Chondrocyte (in vitro differentiated cells): ENCODE data around the gene BRPF1. TPM values are rescaled to one million over a fixed set of nuclear protein-coding genes. Genes with fewer than 3 reads are reported as not detected.

Source experiments
- DNase-seq: peaks from one replicate; pipeline ENCODE4 v3.0.0; 2021; ENCODE audit warnings: mixed read lengths, low spot score
- H3K27ac Mint-ChIP-seq: one replicate; pipeline ENCODE4 v1.8.0; 2021; ENCODE audit warnings: mild to moderate bottlenecking, moderate library complexity, mixed read lengths; ENCODE audit not compliant: unreplicated experiment
- H3K27me3 Mint-ChIP-seq: 2 replicates; pipeline ENCODE4 v1.8.0; 2021; ENCODE audit warnings: low read depth, mixed read lengths
- H3K36me3 Mint-ChIP-seq: 2 replicates; pipeline ENCODE4 v1.8.0; 2021; ENCODE audit warnings: low read depth, mixed read lengths
- H3K4me1 Mint-ChIP-seq: 2 replicates; pipeline ENCODE4 v1.8.0; 2021; ENCODE audit warnings: low read depth, mild to moderate bottlenecking, mixed read lengths
- H3K4me3 Mint-ChIP-seq: one replicate; pipeline ENCODE4 v1.8.0; 2021; ENCODE audit warnings: mild to moderate bottlenecking, moderate library complexity, mixed read lengths; ENCODE audit not compliant: unreplicated experiment
- H3K9me3 Mint-ChIP-seq: 2 replicates; pipeline ENCODE4 v1.8.0; 2021; ENCODE audit warnings: low read depth, mixed read lengths
- long read RNA-seq: library from polyadenylated mRNA; stranded (forward); transcript quantifications from one replicate; pipeline ENCODE4 v2.0.0, GENCODE V29; 2021
- total RNA-seq: library from RNA; stranded (reverse); gene quantifications from 3 replicates; pipeline ENCODE4 v1.2.1, GENCODE V29; 2021
- TF ChIP-seq, protein P1 (sequence below): fragments of 200-600 bp; sonication (generic); IDR thresholded peaks from 2 replicates; pipeline ENCODE4 v1.5.0; 2021; ENCODE audit warnings: antibody characterized with exemption, mild to moderate bottlenecking, moderate library complexity

BRPF1 gene, protein sequence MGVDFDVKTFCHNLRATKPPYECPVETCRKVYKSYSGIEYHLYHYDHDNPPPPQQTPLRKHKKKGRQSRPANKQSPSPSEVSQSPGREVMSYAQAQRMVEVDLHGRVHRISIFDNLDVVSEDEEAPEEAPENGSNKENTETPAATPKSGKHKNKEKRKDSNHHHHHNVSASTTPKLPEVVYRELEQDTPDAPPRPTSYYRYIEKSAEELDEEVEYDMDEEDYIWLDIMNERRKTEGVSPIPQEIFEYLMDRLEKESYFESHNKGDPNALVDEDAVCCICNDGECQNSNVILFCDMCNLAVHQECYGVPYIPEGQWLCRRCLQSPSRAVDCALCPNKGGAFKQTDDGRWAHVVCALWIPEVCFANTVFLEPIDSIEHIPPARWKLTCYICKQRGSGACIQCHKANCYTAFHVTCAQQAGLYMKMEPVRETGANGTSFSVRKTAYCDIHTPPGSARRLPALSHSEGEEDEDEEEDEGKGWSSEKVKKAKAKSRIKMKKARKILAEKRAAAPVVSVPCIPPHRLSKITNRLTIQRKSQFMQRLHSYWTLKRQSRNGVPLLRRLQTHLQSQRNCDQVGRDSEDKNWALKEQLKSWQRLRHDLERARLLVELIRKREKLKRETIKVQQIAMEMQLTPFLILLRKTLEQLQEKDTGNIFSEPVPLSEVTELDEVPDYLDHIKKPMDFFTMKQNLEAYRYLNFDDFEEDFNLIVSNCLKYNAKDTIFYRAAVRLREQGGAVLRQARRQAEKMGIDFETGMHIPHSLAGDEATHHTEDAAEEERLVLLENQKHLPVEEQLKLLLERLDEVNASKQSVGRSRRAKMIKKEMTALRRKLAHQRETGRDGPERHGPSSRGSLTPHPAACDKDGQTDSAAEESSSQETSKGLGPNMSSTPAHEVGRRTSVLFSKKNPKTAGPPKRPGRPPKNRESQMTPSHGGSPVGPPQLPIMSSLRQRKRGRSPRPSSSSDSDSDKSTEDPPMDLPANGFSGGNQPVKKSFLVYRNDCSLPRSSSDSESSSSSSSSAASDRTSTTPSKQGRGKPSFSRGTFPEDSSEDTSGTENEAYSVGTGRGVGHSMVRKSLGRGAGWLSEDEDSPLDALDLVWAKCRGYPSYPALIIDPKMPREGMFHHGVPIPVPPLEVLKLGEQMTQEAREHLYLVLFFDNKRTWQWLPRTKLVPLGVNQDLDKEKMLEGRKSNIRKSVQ (N-terminal part only)
- total RNA-seq: 14.6 to 18.8 TPM (median 15.5 TPM) in 3 replicates
- long read RNA-seq, full-length matches to known transcripts: 1 of 12 reads
- long read RNA-seq, partial matches to known transcripts: 4 of 12 reads
- long read RNA-seq, other reads (novel, unspliced or antisense): 7 of 12 reads

DNA sequence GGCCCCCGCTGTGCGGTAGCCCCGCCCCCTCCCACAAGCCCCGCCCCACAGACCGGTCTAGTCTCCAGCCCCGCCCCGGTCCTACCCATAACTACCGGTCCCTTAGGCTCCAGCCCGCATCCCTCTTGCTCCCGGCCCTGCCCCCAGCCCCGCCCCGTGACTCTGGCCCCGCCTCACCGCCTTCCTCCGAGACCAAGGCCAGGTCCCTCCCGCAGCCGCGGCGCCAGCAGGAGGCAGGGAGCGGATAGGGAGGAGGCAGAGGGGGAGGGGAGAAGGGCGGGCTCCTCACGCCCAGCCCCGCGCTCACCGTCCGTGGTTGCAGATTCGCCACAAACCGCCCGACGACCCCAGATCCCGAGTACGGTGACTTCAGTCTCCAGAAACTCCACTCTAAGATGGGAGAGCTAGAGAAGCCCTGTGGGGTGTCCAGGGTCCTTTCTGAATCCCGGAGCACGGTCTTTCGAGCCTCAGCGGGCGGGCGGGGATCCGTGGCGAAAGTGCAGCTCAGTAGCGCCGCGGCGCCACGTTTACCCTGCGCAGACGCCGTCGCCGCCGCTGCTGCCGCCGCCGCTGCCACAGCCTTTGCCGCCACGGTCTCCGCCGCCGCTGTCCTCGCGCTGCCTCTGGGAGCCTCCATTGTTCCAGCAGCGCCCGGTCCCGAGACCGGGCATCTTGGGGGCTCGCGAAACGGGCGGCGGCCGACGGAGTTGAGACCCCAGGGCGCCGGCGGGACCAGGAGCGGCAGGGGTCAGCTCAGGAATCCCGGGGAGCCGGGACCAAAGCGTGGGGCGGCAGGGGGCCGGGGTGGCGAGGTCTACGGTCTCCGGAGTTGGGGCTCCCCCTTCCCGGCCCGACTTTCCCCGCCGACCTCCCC is at the start of gene BRPF1:
TSS of gene BRPF1 (plus strand) at position 530 of the 874 bp plus-strand sequence. CDS start 2,406 bp downstream, outside the sequence.
- H3K4me3 Mint-ChIP-seq: peak within 1 kb of the TSS; percentile 87
- no peaks in the 10 kb centered on the region for H3K9me3 Mint-ChIP-seq
- TF ChIP-seq, protein P1, sequence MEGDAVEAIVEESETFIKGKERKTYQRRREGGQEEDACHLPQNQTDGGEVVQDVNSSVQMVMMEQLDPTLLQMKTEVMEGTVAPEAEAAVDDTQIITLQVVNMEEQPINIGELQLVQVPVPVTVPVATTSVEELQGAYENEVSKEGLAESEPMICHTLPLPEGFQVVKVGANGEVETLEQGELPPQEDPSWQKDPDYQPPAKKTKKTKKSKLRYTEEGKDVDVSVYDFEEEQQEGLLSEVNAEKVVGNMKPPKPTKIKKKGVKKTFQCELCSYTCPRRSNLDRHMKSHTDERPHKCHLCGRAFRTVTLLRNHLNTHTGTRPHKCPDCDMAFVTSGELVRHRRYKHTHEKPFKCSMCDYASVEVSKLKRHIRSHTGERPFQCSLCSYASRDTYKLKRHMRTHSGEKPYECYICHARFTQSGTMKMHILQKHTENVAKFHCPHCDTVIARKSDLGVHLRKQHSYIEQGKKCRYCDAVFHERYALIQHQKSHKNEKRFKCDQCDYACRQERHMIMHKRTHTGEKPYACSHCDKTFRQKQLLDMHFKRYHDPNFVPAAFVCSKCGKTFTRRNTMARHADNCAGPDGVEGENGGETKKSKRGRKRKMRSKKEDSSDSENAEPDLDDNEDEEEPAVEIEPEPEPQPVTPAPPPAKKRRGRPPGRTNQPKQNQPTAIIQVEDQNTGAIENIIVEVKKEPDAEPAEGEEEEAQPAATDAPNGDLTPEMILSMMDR: peak; percentile 16
- peak within 1 kb of the TSS; percentile 99 for H3K27ac Mint-ChIP-seq
- H3K27me3 Mint-ChIP-seq: peaks cover 5% of the 10 kb centered on the region
- peaks cover 28% of the 10 kb centered on the region for H3K4me1 Mint-ChIP-seq
- H3K36me3 Mint-ChIP-seq: peaks cover 8% of the 10 kb centered on the region
- DNase-seq: peak; percentile 99

DNA sequence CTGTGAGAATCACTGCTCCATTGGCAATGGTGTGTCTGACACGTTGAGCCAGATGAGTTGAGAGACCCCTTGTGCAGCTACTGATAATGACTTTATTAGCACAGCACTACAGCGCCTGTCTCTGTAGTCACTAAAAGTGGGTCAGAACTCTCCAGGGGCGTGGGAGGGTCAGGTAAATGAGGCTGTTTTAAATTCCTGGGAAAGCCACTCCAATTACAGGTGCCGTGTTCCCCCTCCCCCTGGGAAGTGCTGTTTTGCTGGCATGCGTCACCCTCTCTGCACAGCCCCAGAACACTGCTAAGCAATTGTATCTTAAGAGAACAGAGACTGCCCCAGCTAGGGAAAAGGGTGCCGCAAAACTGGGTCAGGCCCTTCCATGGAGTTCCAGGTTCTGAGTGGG is 49.4 kb upstream of the BRPF1 start:
- TF ChIP-seq, protein P1: no peak
- no peaks in the 10 kb centered on the region for H3K27me3 Mint-ChIP-seq
- no peak overlapping the region for H3K27ac Mint-ChIP-seq
- no peak overlapping the region for H3K4me3 Mint-ChIP-seq
- H3K36me3 Mint-ChIP-seq: peaks cover 56% of the 10 kb centered on the region
- H3K9me3 Mint-ChIP-seq: no peaks in the 10 kb centered on the region
- no peak for DNase-seq
- no peaks in the 10 kb centered on the region for H3K4me1 Mint-ChIP-seq

DNA sequence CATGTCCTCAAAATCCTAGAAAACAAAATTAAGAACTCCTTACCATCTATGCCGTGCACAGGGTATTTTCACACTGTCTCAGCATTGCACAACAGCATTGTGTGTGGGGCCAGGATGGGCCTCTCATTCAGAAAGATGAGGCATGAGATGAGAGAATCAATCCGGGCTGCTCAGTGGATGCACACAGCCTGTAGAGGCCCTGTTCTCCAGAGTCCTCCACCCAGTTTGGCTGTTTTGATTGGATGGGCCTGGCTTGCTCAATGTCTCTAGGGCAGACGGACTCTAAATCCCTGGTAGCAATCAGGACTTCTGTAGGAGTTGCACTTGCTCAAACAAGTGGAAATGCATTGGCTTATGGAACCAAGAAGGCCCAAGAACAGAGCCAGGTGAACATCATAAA is 48.1 kb upstream of the BRPF1 start:
- Mint-ChIP-seq H3K4me1 (no peaks in the 10 kb centered on the region), H3K9me3 (no peaks in the 10 kb centered on the region), H3K27me3 (no peaks in the 10 kb centered on the region), H3K27ac (no peak overlapping the region), H3K36me3 (peaks cover 45% of the 10 kb centered on the region), H3K4me3 (no peak overlapping the region)
- no peak for DNase-seq
- TF ChIP-seq, protein P1: no peak

GRCh38 chr3:9685216-9686049 is 46.1 kb upstream of the BRPF1 start:
- TF ChIP-seq, protein P1: no peak
- no peaks in the 10 kb centered on the region for H3K9me3 Mint-ChIP-seq
- H3K4me3 Mint-ChIP-seq: no peak overlapping the region
- H3K27ac Mint-ChIP-seq: no peak overlapping the region
- H3K36me3 Mint-ChIP-seq: peaks cover 41% of the 10 kb centered on the region
- no peaks in the 10 kb centered on the region for H3K4me1 Mint-ChIP-seq
- no peaks in the 10 kb centered on the region for H3K27me3 Mint-ChIP-seq
- no peak for DNase-seq
